Stimulated activated CD8-positive, alpha-beta memory T cell treated with anti-CD3 and anti-CD28 coated beads, Interleukin-4, amount 100 ng/mL, for 1 hour (primary cell): ENCODE measurements around the gene PPOX.

Source experiments
- DNase-seq, 2 donors: peaks; one replicate each; pipeline ENCODE4 v3.0.0-alpha.2; 2020; ENCODE audit warnings: low read depth in 2 of 2, low spot score in 1 of 2

The PPOX gene

DNA sequence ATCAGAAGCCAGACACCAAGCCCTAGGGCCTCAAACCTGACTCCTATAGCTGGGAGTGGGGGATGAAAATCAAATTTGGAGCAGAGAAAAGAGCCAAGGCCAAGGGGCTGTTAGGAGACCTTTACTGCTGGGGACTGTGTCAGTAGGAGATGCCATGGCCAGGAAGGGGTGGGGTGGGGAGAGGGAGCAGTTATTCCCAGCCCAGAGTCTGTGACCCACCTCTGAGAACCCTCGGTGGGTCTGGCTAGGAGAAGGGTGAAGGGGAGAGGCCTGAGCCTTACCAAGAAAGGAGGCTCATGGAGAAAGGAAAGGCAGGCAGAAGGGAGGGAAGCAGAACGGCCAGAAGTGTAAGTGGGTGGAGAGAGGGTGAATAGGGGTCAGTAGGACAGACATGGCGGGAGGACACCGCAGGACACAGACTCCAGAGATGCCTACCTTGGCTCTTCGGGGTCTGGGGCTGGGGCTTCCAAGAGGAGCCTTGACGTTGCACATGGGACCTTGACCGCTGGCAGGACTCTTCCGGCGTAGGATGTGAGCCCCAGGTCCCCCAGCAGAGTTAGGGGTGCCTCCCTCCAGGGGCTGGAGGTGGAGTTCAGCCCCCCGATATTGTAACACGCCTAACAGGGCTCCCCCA, 31.5 kb downstream of the PPOX start:
- no peak for DNase-seq

DNA sequence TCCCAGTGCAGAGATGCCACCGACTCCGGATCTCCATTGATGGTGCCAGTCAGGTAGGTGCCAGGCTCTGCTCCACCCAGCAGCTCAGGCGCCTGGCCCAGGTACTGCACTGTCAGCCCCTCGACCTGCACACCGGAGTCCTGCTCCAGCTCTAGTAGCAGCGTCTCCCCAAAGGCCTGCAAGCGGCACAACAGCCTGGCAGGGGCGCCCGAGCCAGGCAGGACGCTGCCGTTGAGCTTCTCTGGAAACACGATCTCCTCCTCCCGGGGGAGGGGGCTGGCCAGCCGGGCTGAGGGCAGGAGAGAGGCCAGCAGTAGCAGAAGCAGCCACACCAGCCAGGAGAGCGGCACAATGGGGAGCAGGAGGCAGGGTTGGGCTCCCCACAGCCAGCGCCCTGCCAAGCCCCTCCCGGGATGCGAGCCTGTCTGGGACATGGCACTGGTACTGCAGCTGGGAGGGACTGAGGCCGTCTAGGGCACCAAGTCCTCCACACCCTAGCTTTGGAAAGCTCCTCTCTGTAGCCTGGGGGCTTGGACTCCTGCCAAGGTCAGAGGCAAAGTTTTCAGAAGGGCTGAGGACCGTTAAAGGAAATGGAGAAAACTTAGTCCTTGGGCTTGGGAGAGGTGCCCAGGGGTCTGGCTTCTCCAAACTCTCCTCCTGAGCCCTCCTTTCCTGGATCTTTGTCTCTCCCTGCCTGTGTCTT, 32.1 kb downstream of the PPOX start:
- DNase-seq: no peak

- DNase-seq: no peak
Measured at GRCh38 chr1:161198897-161199431, 32.7 kb downstream of the PPOX start, which contains the start of gene ADAMTS4. Gene ADAMTS4, minus strand, starts transcription at chr1:161199054. Its CDS starts 427 bp downstream, at chr1:161198627.

GRCh38 chr1:161199506-161200139, 33.4 kb downstream of the PPOX start:
- DNase-seq: no peak

- no peak for DNase-seq
Measured at GRCh38 chr1:161200421-161200991, 34.3 kb downstream of the PPOX start.

DNA sequence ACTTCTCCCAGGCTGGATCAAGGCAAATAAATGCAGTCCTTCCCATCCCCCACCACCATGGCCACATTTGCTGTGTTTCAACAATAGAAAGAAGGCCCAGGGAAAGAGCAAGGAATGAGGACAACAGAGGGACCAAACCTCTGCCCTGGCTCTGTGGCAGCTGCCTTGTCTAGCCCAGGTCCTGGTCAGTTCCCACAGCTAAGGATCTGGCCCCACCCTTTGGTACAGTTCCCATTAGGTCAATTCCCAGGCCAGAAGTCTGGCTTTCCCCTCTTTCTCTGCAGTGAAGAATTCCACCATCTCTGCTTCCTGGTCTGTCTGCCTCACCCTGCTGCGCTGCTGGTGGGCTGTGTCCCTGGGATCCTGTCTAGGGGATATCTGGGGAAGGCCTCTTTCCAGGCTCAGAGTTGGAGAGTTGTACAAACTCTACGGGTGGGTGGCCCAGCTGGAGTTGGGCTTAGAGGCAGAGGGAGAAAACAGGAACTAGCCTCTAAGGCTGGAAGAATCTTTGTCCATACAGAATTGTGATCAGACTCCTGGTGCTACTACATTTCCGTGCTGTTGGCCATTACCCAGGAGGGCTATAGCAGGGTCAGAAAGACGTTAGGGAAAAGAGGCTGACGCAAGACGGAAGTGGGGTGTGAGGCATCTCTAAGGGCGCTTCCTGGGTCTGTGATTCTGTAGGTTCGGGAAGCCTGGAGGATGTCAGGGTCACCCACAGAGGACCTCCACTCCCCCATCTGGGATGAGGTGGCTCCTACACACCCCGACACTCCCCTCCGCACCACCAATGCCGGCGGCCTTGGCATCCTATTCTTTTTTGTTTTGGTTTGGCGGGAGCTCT, 35.0 kb downstream of the PPOX start:
- no peak for DNase-seq

GRCh38 chr1:161201836-161202712, 35.8 kb downstream of the PPOX start, which contains the start of gene NDUFS2:
Gene NDUFS2, plus strand, starts transcription at chr1:161202367. Its CDS starts 19 bp downstream, at chr1:161202386.
- peak; percentile 88 to 92 for DNase-seq

GRCh38 chr1:161206411-161207140, 40.4 kb downstream of the PPOX start:
- DNase-seq: no peak

DNA sequence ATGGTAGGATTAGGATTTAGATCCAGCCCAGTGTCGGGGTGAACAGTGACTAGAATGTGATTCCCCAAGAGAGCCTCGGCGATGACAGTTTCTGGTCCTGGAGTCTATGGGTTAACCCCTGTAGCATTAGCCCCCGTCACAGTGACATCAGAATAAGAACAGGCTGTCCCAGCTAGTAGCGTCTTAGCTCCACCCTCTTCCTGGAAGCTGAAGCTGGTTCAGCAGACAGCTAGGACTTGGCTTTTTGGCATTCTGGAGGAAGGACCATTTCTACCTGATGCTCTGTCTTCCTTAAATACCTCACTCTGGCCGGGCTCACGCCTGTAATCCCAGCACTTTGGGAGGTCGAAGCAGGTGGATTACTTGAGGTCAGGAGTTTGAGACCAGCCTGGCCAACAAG, 40.9 kb downstream of the PPOX start:
- no peak for DNase-seq

- DNase-seq: peak in 1 of 2 donors; percentile 45
Measured at GRCh38 chr1:161209790-161210409, 43.7 kb downstream of the PPOX start.

GRCh38 chr1:161214369-161214768, 48.1 kb downstream of the PPOX start:
- DNase-seq: no peak

DNA sequence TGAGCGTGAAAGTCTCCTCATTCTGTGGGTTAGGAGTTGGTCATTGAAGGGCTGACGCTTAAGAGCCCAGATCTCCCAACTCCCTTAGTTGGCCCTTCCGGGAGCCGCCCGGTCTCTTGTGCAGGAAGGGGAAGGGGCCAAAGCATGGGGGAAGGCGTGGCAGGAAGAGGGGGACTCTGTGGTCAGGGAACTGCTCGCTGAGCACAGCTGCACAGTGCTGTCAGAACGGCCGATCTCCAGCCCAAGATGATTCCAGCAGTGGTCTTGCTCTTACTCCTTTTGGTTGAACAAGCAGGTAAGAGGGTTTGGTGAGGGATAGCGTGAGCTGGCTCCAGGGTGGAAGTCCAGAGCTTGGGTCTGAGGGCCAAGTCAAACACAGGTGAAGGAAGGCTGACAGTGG, 48.9 kb downstream of the PPOX start, which contains the start of gene FCER1G:
TSS of gene FCER1G (plus strand) at position 220 of the 400 bp plus-strand sequence. CDS start at position 247, 27 bp downstream.
- DNase-seq: no peak

- DNase-seq: no peak
Measured at GRCh38 chr1:161216945-161217712, 50.9 kb downstream of the PPOX start.

- DNase-seq: no peak
Measured at GRCh38 chr1:161217831-161218230, 51.6 kb downstream of the PPOX start.

DNA sequence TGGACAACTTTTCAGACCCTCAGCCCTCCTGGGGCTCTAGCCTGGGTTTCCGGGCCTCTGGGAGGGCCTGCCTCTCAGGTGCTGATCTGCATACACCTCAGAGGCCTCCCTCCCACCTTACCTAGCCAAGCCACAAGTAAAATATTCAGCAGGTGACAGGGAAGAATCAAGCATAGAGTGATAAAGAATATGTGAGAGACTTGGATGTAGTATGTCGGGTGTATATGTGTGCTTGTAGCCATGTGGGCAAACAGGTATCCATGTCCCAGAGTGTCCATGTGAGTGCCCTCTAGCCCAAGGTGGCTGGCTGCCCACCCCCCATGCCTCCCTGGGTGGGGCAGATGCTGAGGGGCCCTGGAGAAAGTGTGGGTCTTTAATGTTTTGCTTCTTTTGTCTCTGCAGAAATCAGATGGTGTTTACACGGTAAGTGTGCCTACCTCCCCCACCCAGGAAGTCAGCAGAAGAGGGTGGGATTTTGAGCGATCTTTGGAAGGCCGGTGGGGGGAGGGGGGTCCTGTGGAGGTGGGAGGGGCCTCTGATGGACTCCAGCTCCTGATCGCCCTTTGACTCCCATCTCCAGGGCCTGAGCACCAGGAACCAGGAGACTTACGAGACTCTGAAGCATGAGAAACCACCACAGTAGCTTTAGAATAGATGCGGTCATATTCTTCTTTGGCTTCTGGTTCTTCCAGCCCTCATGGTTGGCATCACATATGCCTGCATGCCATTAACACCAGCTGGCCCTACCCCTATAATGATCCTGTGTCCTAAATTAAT, 52.3 kb downstream of the PPOX start:
- no peak for DNase-seq

DNA sequence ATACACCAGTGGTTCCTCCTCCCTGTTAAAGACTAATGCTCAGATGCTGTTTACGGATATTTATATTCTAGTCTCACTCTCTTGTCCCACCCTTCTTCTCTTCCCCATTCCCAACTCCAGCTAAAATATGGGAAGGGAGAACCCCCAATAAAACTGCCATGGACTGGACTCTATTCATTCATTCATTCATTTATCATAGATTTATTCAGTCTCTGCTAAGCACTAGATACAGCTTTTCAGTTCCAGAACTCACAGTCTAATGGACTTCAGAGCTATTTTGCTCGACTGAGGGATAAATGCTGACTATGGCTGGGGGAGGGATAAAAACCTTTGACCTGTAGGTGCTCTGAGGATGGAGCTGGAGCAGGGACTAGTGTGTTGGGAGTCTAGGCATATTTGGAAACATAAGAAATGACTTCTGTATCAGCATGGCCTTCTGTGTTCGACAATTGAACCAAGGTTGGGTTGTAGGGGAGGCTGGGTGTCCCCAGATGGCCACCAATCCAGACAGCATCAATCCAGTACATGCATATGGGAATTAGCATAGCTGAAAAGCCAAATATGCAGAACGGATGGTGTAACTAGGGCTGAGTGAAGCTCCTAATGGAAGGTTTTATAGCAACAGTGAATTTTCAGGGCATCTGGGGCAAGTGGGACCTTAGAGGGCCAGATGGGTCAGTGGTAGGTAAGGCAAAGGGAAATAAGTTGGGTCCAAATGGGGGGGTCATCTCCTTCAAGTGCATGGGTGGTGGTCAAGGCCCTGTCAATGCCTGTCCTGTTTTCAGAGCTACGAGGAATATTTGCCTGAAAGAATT, 53.1 kb downstream of the PPOX start:
- no peak for DNase-seq
